Measurements from ENCODE around the gene CTSH. TPM values are rescaled to one million over a fixed set of nuclear protein-coding genes. Genes with fewer than 3 reads are reported as not detected.
A peak's percentile ranks its signal among the peaks of the same experiment; 100 is the strongest.
"Not testable (repeated sequence)": the region's sequence is repeated elsewhere in the genome, so short reads cannot be mapped to it uniquely, and the experiment has no call there.

The CTSH gene
- total RNA-seq, 1 donor from 2014 or later, result 19.3 TPM

DNA sequence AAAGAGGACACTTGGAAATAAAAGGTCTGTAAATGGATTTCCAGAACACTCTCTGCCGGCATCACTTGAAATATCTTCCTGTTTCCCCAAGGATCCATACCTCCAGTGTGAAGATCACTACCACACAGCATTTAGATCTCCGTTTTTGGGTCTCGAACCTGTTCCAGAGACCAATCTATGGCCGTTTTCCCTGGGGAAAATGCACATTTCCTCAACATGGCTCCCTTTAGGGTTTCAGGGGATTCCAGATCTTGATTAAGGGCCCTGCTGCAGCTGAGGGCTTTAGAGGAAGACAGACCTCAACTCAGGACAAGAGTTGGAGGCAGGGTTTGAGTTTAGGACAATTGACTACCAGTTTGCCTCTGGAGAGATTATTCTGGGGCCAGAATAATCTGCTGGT, 2.1 kb downstream of the CTSH start:
- no peak for DNase-seq (ENCODE audit: low spot score)

DNA sequence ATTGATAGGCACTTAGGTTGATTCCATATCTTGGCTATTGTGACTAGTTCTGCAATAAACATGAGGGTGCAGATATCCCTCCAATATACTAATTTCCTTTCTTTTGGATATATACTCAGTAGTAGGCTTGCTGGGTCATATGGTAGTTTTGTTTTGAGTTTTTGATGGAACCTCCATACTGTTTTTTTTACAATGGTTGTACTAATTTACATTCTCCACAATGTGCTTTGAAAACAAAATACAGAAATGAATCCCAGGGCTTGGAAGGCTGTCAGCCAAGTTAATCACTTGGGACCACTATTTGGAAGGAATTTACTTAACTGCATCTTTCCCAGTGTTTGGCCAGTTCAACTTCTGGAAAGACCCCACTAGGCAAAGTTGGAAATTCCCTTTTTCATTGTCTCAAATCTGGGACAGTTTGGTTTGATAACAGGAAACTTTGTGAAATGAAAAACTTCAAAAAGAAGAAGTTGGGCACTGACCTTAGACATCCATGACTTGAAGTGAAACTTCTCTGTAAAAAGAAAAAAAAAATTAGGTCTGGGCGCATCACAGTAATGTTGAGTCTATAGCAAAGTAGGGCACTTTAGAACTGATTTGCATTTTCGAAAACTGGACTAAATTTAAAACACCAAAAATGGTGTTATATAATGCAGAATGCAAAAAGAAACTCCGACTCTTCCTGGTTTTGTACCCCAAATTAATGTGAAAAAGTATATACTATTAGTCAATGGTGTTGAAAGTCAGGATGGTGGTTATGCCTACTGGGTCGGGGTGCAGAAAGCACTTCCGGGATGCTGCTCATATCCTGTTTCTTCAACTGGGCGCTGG, 6.0 kb downstream of the CTSH start:
- no peak for DNase-seq (ENCODE audit: low spot score)

DNA sequence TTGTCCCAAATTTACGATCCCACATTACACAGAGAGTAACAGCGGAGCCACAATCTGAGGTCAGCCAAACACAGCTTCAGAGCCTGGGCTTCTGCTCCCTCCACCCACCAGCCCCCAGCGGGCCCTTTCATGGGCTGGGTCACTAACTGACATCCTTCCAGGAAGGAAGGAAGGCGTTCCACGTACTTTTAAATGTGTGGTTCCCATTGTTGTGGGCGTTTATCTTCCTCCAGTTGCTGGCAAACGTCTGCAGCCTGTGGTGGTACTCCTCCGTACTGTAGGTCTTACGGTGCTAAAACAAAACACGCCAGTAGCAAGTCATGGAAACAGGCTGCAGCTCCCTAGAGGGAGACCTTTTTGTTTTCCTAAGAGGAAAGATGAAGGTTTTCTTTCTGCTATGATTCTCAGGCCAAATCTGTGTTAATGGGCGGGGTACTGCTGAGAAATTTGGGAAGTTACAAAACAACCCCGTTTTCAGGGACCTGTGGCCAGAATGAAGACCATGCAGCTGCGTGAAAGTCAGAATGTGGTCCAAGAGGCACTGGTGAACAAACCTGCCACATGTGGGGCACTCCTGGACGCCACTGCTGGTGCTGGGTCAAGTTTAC, 7.6 kb downstream of the CTSH start:
- no peak for DNase-seq (ENCODE audit: low spot score)

DNA sequence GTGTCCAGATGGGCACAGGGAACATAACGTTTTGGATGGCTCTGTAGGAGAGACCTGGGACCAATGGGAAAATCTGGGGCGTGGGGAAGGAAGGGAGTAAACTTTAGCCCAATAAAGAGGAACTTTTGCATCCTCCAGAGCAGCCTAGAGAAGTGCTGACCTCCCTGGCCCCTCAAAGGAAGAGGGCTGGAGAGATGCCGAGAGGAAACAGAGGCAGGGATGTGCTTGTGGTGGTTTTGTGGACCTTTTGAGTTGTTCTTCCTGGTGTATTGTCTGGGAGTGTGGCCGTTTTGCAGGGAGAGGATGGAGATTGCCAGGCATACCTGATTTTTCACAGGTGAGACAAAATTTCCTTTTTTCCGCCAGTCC, 10.2 kb downstream of the CTSH start:
- no peak for DNase-seq (ENCODE audit: low spot score)

DNA sequence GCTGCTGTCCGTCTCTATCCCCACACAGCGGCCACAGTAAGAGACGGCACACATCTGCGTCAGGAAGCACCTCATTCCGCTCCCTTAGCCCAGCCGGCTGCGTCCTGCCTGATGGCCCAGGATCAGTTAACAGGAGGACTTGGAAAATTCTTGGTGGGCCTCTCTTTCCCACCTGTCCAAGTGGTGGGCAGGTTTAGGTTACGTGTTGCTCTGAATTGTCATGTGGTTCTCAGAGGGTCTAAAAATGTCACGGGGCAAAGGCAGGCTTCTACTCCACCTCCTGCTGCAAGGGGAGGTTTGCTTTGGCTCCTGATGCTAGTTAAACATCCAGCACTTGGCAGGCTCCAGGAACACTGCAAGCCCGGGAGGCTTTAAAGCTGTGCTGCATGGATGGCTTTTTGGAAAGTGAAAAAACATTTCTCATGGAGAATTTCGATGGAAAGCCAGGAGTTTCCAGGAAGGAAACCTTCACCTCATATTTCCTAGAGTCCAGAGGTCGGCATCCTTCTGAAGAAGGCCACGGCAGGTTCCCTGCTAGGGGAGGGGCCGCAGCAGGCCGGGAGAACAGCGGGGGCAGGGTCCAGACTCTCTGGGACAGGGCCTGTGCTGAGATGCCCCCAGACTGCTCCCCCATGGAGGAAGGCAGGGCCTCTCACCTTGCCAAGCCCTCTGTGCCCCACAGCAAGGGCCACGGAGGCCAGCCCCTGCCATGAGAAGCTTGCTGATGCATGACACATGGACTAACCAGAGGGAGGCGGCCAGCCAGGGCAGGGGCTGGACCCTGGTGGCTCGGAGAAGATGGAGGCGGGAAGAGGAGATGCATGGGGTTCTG, 10.8 kb downstream of the CTSH start:
- peak; percentile 50 for DNase-seq (ENCODE audit: low spot score)

DNA sequence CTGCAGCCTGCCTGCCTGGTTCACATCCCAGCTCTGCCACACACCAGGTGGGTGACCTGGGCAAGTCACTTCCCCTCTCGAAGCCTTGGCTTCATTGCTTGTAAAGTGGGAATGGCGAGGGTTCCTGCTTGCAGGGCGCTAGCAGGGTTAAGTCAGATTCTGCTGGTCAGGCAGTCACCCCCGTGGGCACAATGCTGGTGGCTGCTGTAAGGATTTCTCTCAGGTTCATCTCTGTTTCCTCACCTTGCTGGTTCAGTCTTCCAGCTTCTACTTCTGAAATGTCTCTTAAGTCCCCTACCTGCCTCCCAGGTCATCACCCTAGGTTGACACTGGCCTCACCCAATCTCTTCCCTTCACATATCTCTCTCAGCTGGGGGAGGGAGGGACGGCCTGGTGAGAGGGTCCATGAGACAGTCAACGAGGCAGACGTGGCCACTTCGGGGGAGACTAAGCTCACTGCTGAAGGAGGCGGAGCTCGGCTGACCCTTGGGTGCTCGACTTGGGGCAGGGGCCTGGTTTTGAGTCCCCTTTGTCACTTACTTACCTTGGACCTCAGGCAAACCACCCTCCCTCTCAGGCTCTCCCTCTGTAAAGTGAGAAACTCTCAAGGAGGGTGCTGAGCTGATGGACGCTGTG, 11.5 kb downstream of the CTSH start:
- no peak for DNase-seq (ENCODE audit: low spot score)

DNA sequence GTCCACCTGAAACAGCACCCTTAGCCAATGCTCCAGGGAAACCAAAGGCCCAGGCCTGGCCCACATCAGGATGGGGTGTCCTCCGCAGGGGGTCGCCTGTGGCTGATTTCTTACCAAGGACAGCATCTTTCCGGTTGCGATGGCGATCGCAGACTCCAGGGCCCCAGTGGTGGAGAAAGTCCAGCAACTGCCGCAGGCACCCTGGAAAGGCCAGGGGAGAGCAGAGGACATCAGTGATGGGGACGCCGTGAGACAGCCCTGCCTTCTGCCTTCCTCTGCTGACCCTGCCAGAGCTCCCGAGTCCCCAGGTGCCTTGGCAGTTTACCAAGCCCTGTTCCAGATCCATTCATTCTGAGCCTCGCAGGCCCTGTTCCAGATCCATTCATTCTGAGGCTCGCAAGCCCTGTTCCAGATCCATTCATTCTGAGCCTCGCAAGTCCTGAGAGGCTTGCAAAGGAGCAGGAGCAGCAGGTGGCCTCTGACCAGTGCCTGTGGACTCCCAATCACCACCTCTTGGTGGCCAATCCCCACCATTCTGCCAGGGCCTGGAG, 12.5 kb downstream of the CTSH start:
- DNase-seq (ENCODE audit: low spot score), result no peak

DNA sequence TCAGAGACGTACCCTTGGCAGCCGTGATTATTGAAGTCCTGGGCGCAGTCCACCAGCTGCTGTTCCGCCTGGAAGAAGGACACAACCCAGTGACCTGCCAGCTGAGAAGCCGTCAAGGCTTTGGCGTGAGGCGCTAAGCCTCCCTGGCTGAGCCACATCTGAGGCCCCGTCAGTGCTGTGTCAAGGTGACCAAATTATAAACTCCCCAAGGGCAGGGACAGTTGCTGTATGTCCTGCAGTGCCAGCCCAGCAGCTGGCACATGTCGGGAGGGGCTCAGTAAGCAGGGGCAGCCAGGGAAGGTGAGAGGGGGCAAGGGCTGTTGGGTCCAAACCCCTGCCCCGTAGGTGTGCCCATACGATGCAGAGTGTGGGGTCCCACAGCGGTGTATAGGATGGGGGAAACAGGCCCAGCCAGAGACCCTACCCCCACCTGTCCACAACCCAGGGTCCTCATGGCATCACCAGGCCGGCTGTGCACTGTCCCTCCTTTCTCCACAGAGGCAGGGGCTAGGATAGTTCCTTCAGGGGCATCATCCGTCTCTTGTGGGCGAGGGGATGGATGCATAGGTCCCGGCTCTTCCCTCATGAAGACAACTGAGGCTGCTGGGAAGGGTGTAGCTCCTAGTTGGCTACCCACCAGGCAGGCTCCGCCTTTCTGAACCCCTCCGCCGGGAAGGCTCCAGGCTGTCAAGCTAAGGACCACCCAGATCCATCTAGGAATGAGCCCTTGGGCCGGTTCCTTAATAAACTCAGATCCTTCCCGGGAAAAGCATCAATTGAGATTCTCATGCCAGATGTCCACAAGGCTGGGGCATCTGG, 13.2 kb downstream of the CTSH start:
- no peak for DNase-seq (ENCODE audit: low spot score)

DNA sequence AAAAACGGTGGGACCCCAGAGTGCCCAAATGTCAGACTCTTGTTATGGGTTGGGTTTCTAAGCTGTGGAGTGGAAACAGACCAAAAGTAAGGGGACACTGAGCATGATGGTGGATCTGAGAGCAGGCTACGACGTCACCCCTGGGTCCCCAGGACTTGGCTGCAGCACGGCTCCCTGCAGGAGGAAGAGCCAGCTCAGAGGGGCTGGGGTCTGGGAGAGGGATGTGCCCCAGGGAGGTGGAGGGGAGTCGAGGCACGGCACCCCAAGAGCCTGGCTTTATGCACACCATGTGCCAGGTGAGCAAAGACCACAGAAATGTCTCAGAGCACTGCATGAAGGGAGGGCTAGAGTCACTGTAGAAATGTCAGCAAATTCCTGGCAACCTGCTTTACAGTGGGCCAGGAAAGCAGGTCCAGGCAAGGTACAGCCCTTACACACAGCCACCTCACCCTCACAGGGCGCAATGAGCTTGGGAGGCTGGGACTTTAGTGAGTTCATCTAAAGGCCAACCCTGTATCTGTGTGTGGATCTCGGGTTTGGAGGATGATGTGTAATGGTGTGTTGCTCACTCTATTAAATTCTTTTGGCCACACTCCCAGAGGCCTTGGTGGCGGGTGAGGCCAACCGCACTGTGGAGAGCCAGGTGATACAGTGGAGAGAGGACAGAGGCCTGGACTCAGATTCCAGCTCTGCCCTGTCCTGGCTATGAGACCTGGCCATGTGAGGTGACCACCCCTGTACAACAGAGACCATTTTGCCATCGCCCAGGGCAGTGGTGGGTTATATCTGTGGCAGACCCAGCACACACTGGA, 14.1 kb downstream of the CTSH start:
- peak; percentile 82 for DNase-seq (ENCODE audit: low spot score)

DNA sequence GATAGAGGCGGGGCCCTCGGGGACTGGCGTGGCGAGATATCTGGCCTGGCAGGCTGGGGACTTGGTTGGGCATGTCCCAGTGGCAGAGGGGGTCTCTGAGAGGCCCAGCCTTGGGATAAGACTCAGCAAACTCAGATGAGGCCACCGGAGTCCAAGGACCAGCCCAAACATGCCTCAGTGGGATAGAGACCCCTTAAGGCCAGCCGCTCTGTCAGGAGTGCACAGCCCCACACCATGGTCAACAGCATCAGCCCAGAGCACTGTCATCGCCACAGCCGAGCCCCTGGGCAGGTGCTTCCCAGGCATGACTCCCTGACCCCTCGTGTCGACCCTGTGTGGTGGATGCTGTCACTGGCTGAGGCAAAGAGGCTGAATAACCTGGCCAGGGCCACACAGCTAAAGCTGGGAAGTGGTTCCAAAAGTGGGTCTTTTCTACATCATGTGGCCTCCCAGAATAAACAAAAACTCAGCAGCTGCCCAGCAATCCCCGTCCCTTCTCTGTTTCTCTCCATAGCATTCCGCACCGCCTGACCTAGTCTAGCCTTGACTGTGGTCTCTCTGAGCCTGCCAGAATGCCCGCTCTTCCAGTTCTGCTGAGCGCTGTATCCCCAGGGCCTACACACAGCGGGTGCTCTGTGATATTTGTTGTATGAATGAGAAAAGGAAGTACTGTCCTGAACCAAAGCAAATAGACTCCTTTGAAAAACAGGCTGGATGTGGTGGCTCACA, 15.1 kb downstream of the CTSH start:
- no peak for DNase-seq (ENCODE audit: low spot score)

DNA sequence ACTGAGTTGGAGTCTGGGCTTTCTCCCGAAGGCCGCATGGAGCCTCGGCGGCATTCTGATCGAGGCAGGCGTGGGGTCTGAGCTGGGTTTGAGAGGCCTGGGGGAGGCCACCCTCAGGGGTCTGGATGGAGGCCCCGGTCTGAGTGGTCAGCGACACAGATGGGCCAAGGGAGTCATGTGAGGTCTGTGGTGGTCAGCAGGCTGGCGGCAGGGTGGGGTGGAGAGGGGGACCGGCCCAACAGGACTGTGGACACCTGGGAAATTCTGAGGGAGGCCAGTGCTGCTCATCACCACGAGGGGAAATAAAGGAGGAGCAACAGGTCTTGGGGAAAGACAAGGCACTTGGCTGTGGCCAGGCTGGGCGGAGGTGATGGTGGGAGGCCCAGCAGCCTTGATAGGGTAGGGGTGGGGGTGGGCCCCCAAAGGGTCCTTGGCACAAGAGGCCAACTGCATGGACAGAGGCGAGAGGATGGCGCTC, 16.2 kb downstream of the CTSH start:
- DNase-seq (ENCODE audit: low spot score), result no peak

DNA sequence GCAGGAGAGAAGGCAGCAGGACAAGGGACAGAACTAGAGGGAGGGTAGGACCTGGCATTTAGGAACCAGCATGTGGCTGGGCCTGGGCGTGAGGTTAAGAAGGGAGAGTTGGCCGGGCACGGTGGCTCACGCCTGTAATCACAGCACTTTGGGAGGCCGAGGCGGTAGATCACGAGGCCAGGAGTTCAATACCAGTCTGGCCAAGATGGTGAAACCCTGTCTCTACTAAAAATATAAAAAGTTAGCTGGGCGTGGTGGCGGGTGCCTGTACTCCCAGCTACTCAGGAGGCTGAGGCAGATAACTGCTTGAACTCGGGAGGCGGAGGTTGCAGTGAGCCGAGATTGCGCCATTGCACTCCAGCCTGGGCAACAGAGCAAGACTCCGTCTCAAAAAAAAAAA, 16.7 kb downstream of the CTSH start:
- DNase-seq (ENCODE audit: low spot score), result not testable (repeated sequence)

DNA sequence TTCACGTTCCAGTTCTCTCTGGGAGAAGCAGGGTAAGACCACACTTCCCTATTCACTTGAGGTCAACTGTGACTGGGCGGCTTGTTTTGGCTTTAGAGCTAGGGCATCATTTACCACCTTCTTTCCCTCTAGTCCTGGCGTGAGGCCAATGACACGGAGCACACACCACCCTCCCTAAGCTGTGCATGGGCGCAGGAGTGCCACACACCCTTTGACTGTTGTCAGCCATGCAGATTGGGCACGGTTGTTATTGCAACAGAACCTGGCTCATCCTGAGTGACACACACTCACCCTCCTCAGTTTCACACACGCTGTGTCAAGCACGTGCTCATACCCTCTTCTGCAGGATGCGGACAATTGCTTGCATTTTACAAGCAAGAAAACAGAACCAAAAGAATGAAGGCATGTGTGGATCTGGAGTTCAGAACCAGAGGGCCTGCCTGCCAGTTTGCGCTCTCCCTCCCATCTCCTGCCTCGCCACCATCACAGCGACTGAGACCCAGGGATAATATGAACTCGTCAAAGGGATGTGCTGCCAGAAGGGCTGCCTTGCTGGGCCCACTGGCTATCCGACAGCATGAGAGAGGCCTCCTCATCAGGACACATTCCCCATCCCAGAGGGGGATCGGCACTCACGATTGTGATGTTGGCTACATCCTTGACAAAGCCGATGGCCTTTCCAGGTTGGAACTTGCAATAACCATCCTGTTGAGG, 17.6 kb downstream of the CTSH start:
- DNase-seq (ENCODE audit: low spot score), result no peak

DNA sequence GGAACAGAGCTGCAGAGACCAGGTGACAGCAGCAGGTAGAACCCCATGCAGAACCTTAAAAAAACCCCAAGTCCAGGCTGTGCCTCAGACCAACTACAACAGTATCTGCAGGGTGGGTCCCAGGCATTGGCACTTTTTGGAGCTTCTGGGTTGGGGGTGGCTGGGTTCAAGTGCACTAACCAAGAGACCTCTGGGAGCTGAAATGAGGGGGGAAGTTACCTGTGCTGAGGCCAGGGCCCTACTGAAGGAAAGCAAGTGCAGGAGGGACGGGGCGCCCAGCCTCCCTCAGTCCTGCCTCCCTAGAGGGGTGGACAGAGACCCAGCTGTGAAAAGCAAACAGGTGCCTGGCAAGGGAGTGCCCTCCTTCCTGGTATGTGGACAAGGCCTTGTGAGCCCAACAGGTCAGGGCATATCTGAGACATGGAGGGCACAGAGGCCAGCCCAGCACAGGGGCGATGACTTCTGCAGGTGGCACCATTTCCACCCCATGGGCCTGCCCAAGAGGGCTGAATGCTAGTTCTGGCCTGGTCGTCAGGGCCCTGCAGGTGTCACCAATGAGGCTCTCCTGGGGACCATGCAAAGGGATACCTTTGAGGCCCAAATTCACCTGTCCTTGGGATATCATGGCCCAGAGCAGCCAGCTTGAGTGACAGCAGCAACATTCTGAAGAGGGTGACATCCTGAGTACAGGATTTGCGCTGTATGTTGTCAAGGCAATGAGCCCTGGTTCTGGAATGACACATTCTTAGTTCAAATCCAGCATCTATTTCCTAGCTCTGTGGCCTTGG, 18.7 kb downstream of the CTSH start:
- no peak for DNase-seq (ENCODE audit: low spot score)

DNA sequence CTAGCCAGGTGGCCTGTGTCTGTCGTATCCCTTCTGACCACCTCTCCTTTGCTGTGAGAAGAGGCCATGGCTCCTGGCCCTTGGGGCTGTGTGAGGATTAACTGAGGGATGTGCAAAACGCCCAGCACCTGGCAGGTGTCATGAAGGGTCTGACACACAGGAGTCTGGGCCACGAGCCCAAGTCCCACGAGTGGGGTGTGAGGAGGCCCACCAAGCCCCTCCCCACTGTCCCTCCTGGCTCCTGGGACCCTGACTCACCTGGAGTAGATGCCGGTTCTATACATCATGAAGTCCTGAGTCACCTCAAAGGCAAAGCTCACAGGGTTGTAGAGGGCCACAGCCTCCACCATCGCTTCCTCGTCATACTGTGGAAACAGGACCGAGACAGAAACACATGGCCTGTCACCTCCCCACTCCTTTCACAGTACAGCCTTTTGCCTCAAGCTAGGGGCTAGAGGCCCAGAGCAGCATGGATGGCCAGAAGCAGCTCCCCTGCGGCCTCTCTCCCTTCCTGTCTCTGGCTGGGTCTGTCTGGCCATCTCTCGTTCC, 19.7 kb downstream of the CTSH start:
- DNase-seq (ENCODE audit: low spot score), result no peak

DNA sequence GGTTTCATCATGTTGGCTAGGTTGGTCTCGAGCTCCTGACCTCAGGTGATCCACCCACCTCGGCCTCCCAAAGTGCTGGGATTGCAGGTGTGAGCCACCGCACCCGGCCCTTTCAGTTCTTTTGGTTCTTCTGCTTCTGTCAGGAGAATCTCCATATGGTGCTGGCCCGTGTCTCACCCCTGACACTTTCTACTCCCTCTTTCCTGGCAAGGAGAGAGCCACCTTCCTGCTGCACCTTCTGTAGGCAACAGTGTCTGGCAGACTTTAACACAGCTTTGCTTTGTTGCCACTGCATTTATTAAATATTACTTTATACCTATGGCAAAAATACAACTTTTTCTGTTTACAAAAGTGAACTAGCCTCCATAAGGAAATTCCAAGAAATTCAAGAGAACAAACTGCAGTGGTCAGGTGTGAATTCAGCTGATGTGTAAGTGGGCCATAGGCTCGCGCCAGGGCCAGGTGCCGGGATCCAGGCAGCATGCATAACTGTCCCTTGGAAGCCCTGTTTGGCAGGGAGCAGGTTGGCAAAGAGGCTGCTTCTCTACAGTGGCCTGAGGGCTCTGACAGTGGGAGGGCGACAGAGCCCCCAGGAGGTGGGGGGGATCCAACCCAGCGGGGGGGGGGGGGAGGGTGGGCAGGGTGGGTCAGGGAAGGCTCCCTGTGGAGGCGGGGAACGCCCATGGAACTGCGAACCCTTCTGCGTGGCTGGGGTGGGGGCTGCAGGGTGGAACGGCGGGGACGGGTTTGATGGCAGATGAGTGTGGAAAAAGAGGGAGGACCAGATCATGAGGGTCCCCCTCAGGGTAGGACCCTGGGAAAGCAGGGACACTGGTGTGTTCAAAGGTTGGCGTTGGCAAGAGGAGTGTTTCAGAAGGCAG, 21.1 kb downstream of the CTSH start:
- no peak for DNase-seq (ENCODE audit: low spot score)

All from umbilical cord (tissue), 2 donors.